HG02884 (cell line): ENCODE data around the gene ANXA3.
"Not testable (repeated sequence)": the region's sequence is repeated elsewhere in the genome, so short reads cannot be mapped to it uniquely, and the experiment has no call there.

Source experiments
- ATAC-seq: cut with Tn5 transposase; IDR thresholded peaks from one replicate; pipeline ENCODE4 v1.9.1; 2021; ENCODE audit warnings: mild to moderate bottlenecking, moderate library complexity; ENCODE audit not compliant: unreplicated experiment

Gene ANXA3

GRCh38 chr4:78551420-78552351 lies at the start of gene ANXA3:
TSS of gene ANXA3 (plus strand) at chr4:78551770. CDS start at chr4:78554474, 2,704 bp downstream.
- ATAC-seq, result peak; percentile 52

GRCh38 chr4:78506260-78506659 lies 45.3 kb upstream of the ANXA3 start:
- ATAC-seq, result not testable (repeated sequence)

GRCh38 chr4:78509043-78509442 lies 42.5 kb upstream of the ANXA3 start:
- no peak for ATAC-seq

GRCh38 chr4:78510108-78510507 lies 41.5 kb upstream of the ANXA3 start:
- ATAC-seq, result no peak

GRCh38 chr4:78510681-78511080 lies 40.9 kb upstream of the ANXA3 start:
- no peak for ATAC-seq

- ATAC-seq, result no peak
Measured at GRCh38 chr4:78512357-78512920, 39.1 kb upstream of the ANXA3 start.

- ATAC-seq, result no peak
Measured at GRCh38 chr4:78513411-78513975, 38.1 kb upstream of the ANXA3 start.

- no peak for ATAC-seq
Measured at GRCh38 chr4:78517050-78517652, 34.4 kb upstream of the ANXA3 start.

GRCh38 chr4:78518561-78518960 lies 33.0 kb upstream of the ANXA3 start:
- ATAC-seq, result no peak

- no peak for ATAC-seq
Measured at GRCh38 chr4:78519962-78520361, 31.6 kb upstream of the ANXA3 start.

GRCh38 chr4:78520808-78521226 lies 30.8 kb upstream of the ANXA3 start:
- no peak for ATAC-seq

GRCh38 chr4:78524009-78524408 lies 27.6 kb upstream of the ANXA3 start:
- no peak for ATAC-seq

- ATAC-seq, result no peak
Measured at GRCh38 chr4:78525559-78525958, 26.0 kb upstream of the ANXA3 start.

GRCh38 chr4:78527103-78527502 lies 24.5 kb upstream of the ANXA3 start:
- no peak for ATAC-seq

- no peak for ATAC-seq
Measured at GRCh38 chr4:78527555-78527954, 24.0 kb upstream of the ANXA3 start.

GRCh38 chr4:78528327-78528726 lies 23.2 kb upstream of the ANXA3 start:
- ATAC-seq, result no peak

- ATAC-seq, result no peak
Measured at GRCh38 chr4:78529569-78530209, 21.9 kb upstream of the ANXA3 start.

- no peak for ATAC-seq
Measured at GRCh38 chr4:78532046-78532445, 19.5 kb upstream of the ANXA3 start.

GRCh38 chr4:78533854-78534253 lies 17.7 kb upstream of the ANXA3 start:
- ATAC-seq, result no peak

GRCh38 chr4:78534286-78534955 lies 17.1 kb upstream of the ANXA3 start:
- no peak for ATAC-seq
